NCI-H1417 (cell line): ENCODE measurements around the gene SMIM27.
"Not testable (repeated sequence)": the region's sequence is repeated elsewhere in the genome, so short reads cannot be mapped to it uniquely, and the experiment has no call there.

Source experiments
- DNase-seq, 3 experiments: peaks; one replicate each; lab custom pipeline; 2025; lab: John Stamatoyannopoulos, UW

Gene SMIM27

GRCh38 chr9:32552172-32552872 lies at the start of gene SMIM27, which contains the start of gene TOPORS:
SMIM27 (plus strand) TSS chr9:32552327; CDS start chr9:32552435, 108 bp downstream.
TOPORS (minus strand) TSS chr9:32552586; CDS start chr9:32552436, 150 bp downstream.
- DNase-seq: peak; percentile 81 to 94 (median 91)

- DNase-seq: no peak
Measured at GRCh38 chr9:32502464-32502863, 49.7 kb upstream of the SMIM27 start.

- no peak for DNase-seq
Measured at GRCh38 chr9:32503008-32503407, 49.1 kb upstream of the SMIM27 start.

- peak in 1 of 3 experiments; percentile 2 for DNase-seq
Measured at GRCh38 chr9:32508728-32509127, 43.4 kb upstream of the SMIM27 start.

- no peak for DNase-seq
Measured at GRCh38 chr9:32516241-32516640, 35.9 kb upstream of the SMIM27 start.

GRCh38 chr9:32518276-32518675 lies 33.9 kb upstream of the SMIM27 start:
- no peak for DNase-seq

GRCh38 chr9:32523910-32524309 lies 28.2 kb upstream of the SMIM27 start:
- DNase-seq: no peak

GRCh38 chr9:32524558-32524891 lies 27.6 kb upstream of the SMIM27 start:
- not testable (repeated sequence) for DNase-seq

GRCh38 chr9:32524892-32525708 lies 27.0 kb upstream of the SMIM27 start:
- peak in 2 of 3 experiments; percentile 71 to 87 for DNase-seq

- DNase-seq: peak in 1 of 3 experiments; percentile 60
Measured at GRCh38 chr9:32525709-32526030, 26.5 kb upstream of the SMIM27 start.

GRCh38 chr9:32526041-32526706 lies 26.0 kb upstream of the SMIM27 start, which contains the start of gene RIGI:
RIGI (minus strand) TSS chr9:32526196; CDS start chr9:32526166, 30 bp downstream.
- DNase-seq: peak; percentile 69 to 94 (median 87)

- no peak for DNase-seq
Measured at GRCh38 chr9:32526707-32527048, 25.4 kb upstream of the SMIM27 start.

- DNase-seq: no peak
Measured at GRCh38 chr9:32533336-32533735, 18.8 kb upstream of the SMIM27 start.

- DNase-seq: no peak
Measured at GRCh38 chr9:32533816-32534215, 18.3 kb upstream of the SMIM27 start.

- no peak for DNase-seq
Measured at GRCh38 chr9:32543047-32543446, 9.1 kb upstream of the SMIM27 start.

- DNase-seq: no peak
Measured at GRCh38 chr9:32545884-32546283, 6.2 kb upstream of the SMIM27 start.

GRCh38 chr9:32548213-32548612 lies 3.9 kb upstream of the SMIM27 start:
- DNase-seq: not testable (repeated sequence)

GRCh38 chr9:32550150-32550561 lies 2.0 kb upstream of the SMIM27 start:
- DNase-seq: peak in 2 of 3 experiments; percentile 13 to 29

- DNase-seq: peak; percentile 77 to 95 (median 87)
Measured at GRCh38 chr9:32550562-32551275, 1.4 kb upstream of the SMIM27 start.

GRCh38 chr9:32551276-32552051 lies 663 bp upstream of the SMIM27 start:
- DNase-seq: peak; percentile 32 to 74 (median 63)

- no peak for DNase-seq
Measured at GRCh38 chr9:32554107-32554506, 2.0 kb downstream of the SMIM27 start.
